Dermis lymphatic vessel endothelial cell (primary cell): ENCODE data around the gene TIMM44. TPM values are rescaled to one million over a fixed set of nuclear protein-coding genes. Genes with fewer than 3 reads are reported as not detected.

ENCODE experiments used
- total RNA-seq: library from RNA; depleted of rRNA; stranded (reverse); fragments of >200 nt; gene quantifications from 2 replicates; pipeline ENCODE4 v1.2.1, GENCODE V29; 2014

The TIMM44 gene, protein sequence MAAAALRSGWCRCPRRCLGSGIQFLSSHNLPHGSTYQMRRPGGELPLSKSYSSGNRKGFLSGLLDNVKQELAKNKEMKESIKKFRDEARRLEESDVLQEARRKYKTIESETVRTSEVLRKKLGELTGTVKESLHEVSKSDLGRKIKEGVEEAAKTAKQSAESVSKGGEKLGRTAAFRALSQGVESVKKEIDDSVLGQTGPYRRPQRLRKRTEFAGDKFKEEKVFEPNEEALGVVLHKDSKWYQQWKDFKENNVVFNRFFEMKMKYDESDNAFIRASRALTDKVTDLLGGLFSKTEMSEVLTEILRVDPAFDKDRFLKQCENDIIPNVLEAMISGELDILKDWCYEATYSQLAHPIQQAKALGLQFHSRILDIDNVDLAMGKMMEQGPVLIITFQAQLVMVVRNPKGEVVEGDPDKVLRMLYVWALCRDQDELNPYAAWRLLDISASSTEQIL
- 20.6 and 35.1 TPM in 2 replicates for total RNA-seq

GRCh38 chr19:7943444-7944176 is at the start of gene TIMM44:
Gene TIMM44 (minus strand): TSS chr19:7943666. CDS start chr19:7943651, 15 bp downstream.

GRCh38 chr19:7926021-7926726 is 17.3 kb downstream of the TIMM44 start, which contains the start of gene CTXN1:
Gene CTXN1 (minus strand): TSS chr19:7926135. CDS start chr19:7925538, 597 bp downstream.

DNA sequence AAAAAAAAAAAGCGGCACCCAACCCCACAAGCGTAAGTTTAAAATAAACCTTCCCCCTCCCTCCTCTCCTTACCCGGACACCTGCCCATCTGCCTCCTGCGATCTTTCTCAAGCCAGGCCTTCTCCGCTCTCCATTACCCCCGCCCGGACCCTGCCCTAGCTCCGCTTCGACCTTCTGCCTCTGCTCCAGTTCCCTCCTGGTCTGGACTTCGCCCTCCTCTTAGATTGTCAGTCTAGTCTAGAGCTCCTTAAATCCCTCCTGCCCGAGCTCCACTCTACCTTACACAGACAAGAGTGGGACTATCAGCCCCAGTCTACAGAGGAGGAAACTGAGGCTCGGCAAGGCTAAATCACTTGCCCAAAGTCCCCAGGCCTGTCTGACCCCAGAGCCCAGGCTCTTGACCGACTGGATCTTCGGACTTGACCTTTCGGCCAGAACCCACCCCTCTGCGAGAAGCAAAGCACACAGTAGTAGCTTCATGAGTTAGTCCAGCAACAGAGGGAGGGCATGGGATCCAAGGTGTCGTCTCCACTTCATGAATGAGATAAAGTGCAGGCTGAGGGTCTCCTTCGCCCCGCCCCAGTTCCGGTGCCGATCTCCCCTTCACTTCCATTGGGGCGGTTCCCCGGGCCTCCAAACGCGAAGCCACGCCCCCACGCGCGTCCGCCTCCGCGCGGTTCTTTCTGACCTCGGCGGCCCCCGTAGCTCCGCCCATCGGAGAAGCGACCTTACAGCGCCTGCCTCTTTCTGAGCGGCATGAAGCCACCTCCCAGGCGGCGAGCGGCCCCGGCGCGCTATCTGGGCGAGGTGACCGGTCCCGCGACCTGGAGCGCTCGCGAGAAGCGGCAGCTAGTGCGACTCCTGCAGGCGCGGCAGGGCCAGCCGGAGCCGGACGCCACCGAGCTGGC is 23.6 kb downstream of the TIMM44 start, which contains the start of gene SNAPC2:
Gene SNAPC2, plus strand, starts transcription at position 729 of the 909 bp plus-strand sequence. Its CDS starts 29 bp downstream, at position 758.

GRCh38 chr19:7914598-7915045 is 28.8 kb downstream of the TIMM44 start, which contains the start of gene TGFBR3L:
Gene TGFBR3L (plus strand): TSS chr19:7914830.

DNA sequence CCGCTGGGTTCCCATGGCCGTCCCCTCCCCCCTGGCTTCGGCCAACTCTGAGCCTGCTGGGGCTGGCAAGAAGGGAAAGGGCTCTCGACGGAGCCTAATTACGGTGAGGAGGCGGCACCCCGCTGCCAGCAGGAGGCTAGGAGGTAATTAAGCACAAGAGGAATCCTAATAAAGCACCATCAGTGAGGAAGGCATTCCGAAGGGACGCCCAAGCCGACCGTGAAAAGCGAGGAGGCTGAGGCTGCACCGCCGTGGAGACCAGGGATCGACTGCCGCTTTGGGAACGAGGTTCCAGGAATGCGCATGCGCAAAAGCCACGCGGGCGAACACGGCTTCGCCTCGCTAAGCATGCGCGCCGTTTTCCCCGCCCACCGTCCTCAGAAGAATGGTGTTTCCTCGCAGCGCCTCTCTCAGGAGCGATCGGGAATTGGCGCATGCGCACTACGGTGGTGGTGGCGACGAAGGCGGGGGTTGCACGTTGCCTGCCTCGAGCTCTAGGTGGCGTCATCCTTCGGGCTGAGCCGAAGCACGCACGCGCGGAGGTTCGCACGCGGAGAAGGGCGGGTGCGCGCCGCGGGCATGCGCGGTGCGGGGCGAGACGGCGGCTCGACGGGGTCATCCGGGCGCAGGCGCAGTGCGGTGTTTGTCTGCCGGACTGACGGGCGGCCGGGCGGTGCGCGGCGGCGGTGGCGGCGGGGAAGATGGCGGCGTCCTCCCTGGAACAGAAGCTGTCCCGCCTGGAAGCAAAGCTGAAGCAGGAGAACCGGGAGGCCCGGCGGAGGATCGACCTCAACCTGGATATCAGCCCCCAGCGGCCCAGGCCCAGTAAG is 40.0 kb downstream of the TIMM44 start, which contains the start of gene MAP2K7:
Gene MAP2K7, plus strand, starts transcription at position 634 of the 830 bp plus-strand sequence. Its CDS starts 68 bp downstream, at position 702.

DNA sequence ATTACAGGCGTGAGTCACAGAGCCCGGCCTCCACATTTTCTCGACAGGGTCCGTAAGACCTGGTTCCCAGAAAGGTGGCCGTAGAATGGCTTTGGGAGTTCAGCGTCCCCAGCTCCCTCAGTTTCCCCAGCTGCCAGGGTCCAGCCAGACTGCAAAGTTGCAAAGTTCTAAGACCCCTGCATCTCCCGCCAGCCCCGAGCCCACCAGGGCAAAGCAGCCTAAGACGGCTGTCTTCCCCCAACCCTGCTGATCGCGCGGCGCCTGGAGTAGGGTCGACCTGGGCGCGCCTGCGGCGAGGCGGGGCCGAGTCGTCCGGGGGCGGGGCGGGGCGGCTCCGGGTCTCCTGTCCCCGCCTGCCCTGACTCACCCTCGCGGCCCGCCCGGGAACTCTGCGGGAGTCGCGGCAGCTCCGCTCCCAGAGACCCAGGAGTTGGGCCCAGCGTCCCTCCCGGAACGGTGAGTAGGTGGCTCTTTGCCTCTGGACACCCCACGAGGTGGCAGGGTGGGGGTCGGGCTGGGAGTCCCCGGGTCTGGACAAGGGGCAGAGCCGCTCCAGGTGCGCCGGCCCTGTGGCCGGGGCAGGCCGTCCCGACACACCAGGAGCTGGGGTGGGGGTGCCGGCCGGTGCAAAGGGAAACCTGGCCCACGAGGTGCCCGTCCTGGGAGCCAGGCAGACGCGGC is 55.2 kb downstream of the TIMM44 start, which contains the start of gene LRRC8E:
Gene LRRC8E, plus strand, starts transcription at position 366 of the 681 bp plus-strand sequence. CDS start 7,094 bp downstream, outside the sequence.

Other genes with a start within 250 kb of the TIMM44 start
- gene FCER2, start 241.5 kb downstream of the TIMM44 start, total RNA-seq: not detected in 2 replicates
- gene CLEC4G, start 211.6 kb downstream of the TIMM44 start, total RNA-seq: under 0.01 and 0.76 TPM in 2 replicates
- gene CD209, start 196.1 kb downstream of the TIMM44 start, total RNA-seq: 0.11 and 0.26 TPM in 2 replicates
- 146 and 160 TPM in 2 replicates for gene CLEC4M, start 180.4 kb downstream of the TIMM44 start, total RNA-seq
- gene EVI5L, start 113.4 kb downstream of the TIMM44 start, total RNA-seq: 6.8 and 7.3 TPM in 2 replicates
- gene PRR36, start 69.3 kb downstream of the TIMM44 start, total RNA-seq: not detected in 2 replicates
- 0.33 and 0.43 TPM in 2 replicates for gene LRRC8E, start 55.2 kb downstream of the TIMM44 start, total RNA-seq
- 9.6 and 11.0 TPM in 2 replicates for gene MAP2K7, start 39.8 kb downstream of the TIMM44 start, total RNA-seq
- 0.22 TPM in 1 of 2 replicates, not detected in the other for gene TGFBR3L, start 28.8 kb downstream of the TIMM44 start, total RNA-seq
- gene SNAPC2, start 23.3 kb downstream of the TIMM44 start, total RNA-seq: 4.1 and 5.5 TPM in 2 replicates
- gene CTXN1, start 17.5 kb downstream of the TIMM44 start, total RNA-seq: 0.33 and 0.77 TPM in 2 replicates
- 29.0 and 34.6 TPM in 2 replicates for gene ELAVL1, start 62.0 kb upstream of the TIMM44 start, total RNA-seq
- not detected in 2 replicates for gene CCL25, start 109.1 kb upstream of the TIMM44 start, total RNA-seq
- not detected in 2 replicates for gene FBN3, start 205.9 kb upstream of the TIMM44 start, total RNA-seq